K562 (cell line): ENCODE data around the gene PITHD1. TPM values are rescaled to one million over a fixed set of nuclear protein-coding genes. Genes with fewer than 3 reads are reported as not detected.

ENCODE experiments used
- EGR1 ChIP-seq: fragments of 450-650 bp; conservative IDR thresholded peaks from 2 replicates; pipeline ENCODE4 v1.6.1; 2017; ENCODE audit warnings: mild to moderate bottlenecking
- ELF2 ChIP-seq: fragments of 250-450 bp; sonication (Bioruptor Pico); IDR thresholded peaks from 2 replicates; pipeline ENCODE4 v1.5.0; 2021; ENCODE audit warnings: mild to moderate bottlenecking
- EP300 ChIP-seq: IDR thresholded peaks from 2 replicates; pipeline ENCODE4 v1.6.1; 2012; ENCODE audit warnings: low read length, improper control_type of control experiment
- FIP1L1 ChIP-seq: fragments of 200-400 bp; formaldehyde crosslinking; IDR thresholded peaks from 2 replicates; pipeline ENCODE4 v1.6.1; 2018; ENCODE audit warnings: mild to moderate bottlenecking, low read depth, low read length; ENCODE audit not compliant: poor library complexity, severe bottlenecking
- ILF3 ChIP-seq: fragments of 450-650 bp; IDR thresholded peaks from 2 replicates; pipeline ENCODE4 v1.6.1; 2018; ENCODE audit warnings: antibody characterized with exemption, mild to moderate bottlenecking, moderate library complexity, borderline replicate concordance
- JUND ChIP-seq, 2 experiments: IDR thresholded peaks; 2 replicates in 1 of 2; 3 replicates in 1 of 2; pipeline ENCODE4 v1.6.1; 2011; ENCODE audit warnings: borderline replicate concordance in 2 of 2, low read depth in 2 of 2, low read length in 2 of 2, improper control_type of control experiment in 1 of 2, missing biosample characterization in 1 of 2, missing genetic modification characterization in 1 of 2, missing genetic modification reagents in 1 of 2
- MXI1 ChIP-seq: IDR thresholded peaks from 2 replicates; pipeline ENCODE4 v1.6.1; 2011; ENCODE audit warnings: low read depth, mild to moderate bottlenecking, improper control_type of control experiment, low read length
- PRPF4 ChIP-seq: fragments of 200-400 bp; formaldehyde crosslinking; IDR thresholded peaks from one replicate; pipeline ENCODE4 v1.6.1; 2017; ENCODE audit warnings: low read length, low read depth, mild to moderate bottlenecking; ENCODE audit not compliant: insufficient read depth, poor library complexity, severe bottlenecking
- RB1 ChIP-seq: fragments of 450-650 bp; IDR thresholded peaks from 2 replicates; pipeline ENCODE4 v1.6.1; 2017; ENCODE audit warnings: low read depth, mild to moderate bottlenecking
- RBM14 ChIP-seq: fragments of 200-400 bp; formaldehyde crosslinking; IDR thresholded peaks from 2 replicates; pipeline ENCODE4 v1.6.1; 2018; ENCODE audit warnings: low read depth, mild to moderate bottlenecking, low read length, moderate library complexity, borderline replicate concordance; ENCODE audit not compliant: insufficient read depth
- SLC30A9 ChIP-seq: fragments of 250-450 bp; sonication (Bioruptor Pico); IDR thresholded peaks from 2 replicates; pipeline ENCODE4 v1.8.0; 2022; ENCODE audit warnings: mild to moderate bottlenecking, moderate library complexity
- SMAD1 ChIP-seq: fragments of 150-350 bp; IDR thresholded peaks from 2 replicates; pipeline ENCODE4 v1.6.1; 2014; ENCODE audit warnings: low read length, low read depth; ENCODE audit not compliant: partially characterized antibody
- TARDBP ChIP-seq: fragments of 450-650 bp; IDR thresholded peaks from 2 replicates; pipeline ENCODE4 v1.6.1; 2016
- ZC3H4 ChIP-seq: sonication (generic); formaldehyde crosslinking; IDR thresholded peaks from 2 replicates; pipeline ENCODE4 v1.9.0; 2021; ENCODE audit warnings: missing genetic modification reagents, borderline replicate concordance
- polyA plus RNA-seq, 8 experiments: library from polyadenylated mRNA; depleted of rRNA in 4 of 8; stranded (reverse) in 5 of 8; unstranded in 3 of 8; fragments of >200 nt; fragmentation: Nextera tagmentation in 2 of 8; fragmentation: Illumina TruSeq in 1 of 8; extraction: Ambion mirVana in 2 of 8; extraction: Trizol in 1 of 8; gene quantifications; 2 replicates each; pipeline versions ENCODE4 v1.2.1 to v1.2.3, GENCODE V29; 2011 to 2014; ENCODE audit warnings: inconsistent platforms in 1 of 8, missing spikeins in 1 of 8
- total RNA-seq, 7 experiments: library from RNA; depleted of rRNA in 6 of 7; stranded (reverse); fragments of >200 nt in 6 of 7; fragmentation: Illumina TruSeq in 2 of 7; extraction: Trizol in 2 of 7; gene quantifications; 2 replicates each; pipeline versions ENCODE4 v1.2.1 to v1.2.3, GENCODE V29; 2011 to 2021; ENCODE audit warnings: low replicate concordance in 1 of 7
- TF ChIP-seq, protein P1 (sequence below): fragments of 450-650 bp; formaldehyde crosslinking; IDR thresholded peaks from 2 replicates; pipeline ENCODE4 v1.4.0; 2022; ENCODE audit warnings: missing genetic modification characterization
- TF ChIP-seq, protein P2 (sequence below): sonication (generic); formaldehyde crosslinking; IDR thresholded peaks from 2 replicates; pipeline ENCODE4 v1.8.0; 2022; ENCODE audit warnings: mild to moderate bottlenecking, missing genetic modification reagents
- TF ChIP-seq, protein P3 (sequence below): fragments of 450-650 bp; IDR thresholded peaks from 2 replicates; pipeline ENCODE4 v1.6.1; 2016

PITHD1 gene
- total and polyA plus RNA-seq, 9 of the 15 experiments (the other 6 are each of a cell fraction or from before 2014, with no cell fraction given), result 46.5 to 175 (median 149) TPM

DNA sequence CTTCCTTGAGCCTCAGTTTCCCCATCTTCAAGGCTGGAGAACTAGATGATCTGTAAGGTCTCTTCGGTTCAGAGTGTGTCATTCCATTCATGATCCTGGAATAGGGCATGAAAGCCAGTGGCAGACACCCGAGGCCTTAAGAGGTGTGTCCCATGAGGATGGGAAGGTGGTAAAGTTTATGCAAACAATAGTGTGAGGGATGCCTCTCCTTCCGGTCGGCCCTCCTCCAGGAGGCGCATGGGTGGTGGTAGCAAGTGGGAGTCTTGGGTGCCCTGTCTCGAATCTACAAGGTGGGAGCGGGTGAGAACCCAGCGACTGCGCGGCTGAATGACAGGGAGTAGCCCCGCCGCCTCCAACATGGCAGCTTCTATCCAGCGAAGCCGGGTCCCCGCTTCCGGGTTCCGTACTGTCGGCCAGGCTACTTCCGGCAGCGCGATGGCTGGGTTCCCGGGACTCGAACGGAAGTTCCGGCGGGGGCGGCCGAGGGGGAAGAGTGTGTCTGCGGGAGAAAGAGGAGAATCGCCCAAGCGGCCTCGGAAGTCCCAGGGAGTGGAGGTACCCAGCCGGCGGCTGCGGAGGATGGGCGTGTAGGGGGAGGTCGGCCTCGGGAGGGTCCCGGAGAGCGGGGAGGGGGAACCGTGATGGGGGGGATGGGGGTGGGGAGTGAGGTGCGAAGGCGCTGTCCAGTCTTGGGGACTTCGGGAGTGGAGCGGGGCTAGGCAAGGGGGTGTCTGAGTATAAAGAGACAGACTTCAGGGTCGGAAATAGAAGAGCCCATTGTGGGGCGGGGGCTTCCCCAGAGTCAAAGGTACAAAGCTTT, 12.7 kb downstream of the PITHD1 start, which contains the start of gene LYPLA2 (continued):
- TF ChIP-seq, protein P1, sequence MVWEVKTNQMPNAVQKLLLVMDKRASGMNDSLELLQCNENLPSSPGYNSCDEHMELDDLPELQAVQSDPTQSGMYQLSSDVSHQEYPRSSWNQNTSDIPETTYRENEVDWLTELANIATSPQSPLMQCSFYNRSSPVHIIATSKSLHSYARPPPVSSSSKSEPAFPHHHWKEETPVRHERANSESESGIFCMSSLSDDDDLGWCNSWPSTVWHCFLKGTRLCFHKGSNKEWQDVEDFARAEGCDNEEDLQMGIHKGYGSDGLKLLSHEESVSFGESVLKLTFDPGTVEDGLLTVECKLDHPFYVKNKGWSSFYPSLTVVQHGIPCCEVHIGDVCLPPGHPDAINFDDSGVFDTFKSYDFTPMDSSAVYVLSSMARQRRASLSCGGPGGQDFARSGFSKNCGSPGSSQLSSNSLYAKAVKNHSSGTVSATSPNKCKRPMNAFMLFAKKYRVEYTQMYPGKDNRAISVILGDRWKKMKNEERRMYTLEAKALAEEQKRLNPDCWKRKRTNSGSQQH, result peak; percentile 86; the same call in 1 of the 2 replicates
- TF ChIP-seq JUND (IDR thresholded peaks at IDR 0.05; ENCODE audit: borderline replicate concordance, low read depth, low read length) (peak; percentile 35; the same call in 1 of the 2 replicates), JUND (tag; IDR thresholded peaks at IDR 0.05; ENCODE audit: borderline replicate concordance, low read depth, low read length) (no peak; the same call in 2 of the 3 replicates), EGR1 (peak; percentile 95), FIP1L1 (peak; percentile 71), TARDBP (peak; percentile 85; the same call in 1 of the 2 replicates), ELF2 (CRISPR knock-in tag) (peak; percentile 98), RBM14 (no peak), SMAD1 (peak; percentile 29), SLC30A9 (CRISPR knock-in tag) (no peak), ZC3H4 (peak; percentile 82; the same call in 1 of the 2 replicates), MXI1 (peak; percentile 58; the same call in 1 of the 2 replicates), PRPF4 (no peak), ILF3 (peak; percentile 24; the same call in 1 of the 2 replicates), RB1 (peak; percentile 50; the same call in 1 of the 2 replicates), EP300 (peak; percentile 23; the same call in 1 of the 2 replicates)
- TF ChIP-seq, protein P2, sequence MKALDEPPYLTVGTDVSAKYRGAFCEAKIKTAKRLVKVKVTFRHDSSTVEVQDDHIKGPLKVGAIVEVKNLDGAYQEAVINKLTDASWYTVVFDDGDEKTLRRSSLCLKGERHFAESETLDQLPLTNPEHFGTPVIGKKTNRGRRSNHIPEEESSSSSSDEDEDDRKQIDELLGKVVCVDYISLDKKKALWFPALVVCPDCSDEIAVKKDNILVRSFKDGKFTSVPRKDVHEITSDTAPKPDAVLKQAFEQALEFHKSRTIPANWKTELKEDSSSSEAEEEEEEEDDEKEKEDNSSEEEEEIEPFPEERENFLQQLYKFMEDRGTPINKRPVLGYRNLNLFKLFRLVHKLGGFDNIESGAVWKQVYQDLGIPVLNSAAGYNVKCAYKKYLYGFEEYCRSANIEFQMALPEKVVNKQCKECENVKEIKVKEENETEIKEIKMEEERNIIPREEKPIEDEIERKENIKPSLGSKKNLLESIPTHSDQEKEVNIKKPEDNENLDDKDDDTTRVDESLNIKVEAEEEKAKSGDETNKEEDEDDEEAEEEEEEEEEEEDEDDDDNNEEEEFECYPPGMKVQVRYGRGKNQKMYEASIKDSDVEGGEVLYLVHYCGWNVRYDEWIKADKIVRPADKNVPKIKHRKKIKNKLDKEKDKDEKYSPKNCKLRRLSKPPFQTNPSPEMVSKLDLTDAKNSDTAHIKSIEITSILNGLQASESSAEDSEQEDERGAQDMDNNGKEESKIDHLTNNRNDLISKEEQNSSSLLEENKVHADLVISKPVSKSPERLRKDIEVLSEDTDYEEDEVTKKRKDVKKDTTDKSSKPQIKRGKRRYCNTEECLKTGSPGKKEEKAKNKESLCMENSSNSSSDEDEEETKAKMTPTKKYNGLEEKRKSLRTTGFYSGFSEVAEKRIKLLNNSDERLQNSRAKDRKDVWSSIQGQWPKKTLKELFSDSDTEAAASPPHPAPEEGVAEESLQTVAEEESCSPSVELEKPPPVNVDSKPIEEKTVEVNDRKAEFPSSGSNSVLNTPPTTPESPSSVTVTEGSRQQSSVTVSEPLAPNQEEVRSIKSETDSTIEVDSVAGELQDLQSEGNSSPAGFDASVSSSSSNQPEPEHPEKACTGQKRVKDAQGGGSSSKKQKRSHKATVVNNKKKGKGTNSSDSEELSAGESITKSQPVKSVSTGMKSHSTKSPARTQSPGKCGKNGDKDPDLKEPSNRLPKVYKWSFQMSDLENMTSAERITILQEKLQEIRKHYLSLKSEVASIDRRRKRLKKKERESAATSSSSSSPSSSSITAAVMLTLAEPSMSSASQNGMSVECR (CRISPR knock-in tag), result peak; percentile 92
- TF ChIP-seq, protein P3, sequence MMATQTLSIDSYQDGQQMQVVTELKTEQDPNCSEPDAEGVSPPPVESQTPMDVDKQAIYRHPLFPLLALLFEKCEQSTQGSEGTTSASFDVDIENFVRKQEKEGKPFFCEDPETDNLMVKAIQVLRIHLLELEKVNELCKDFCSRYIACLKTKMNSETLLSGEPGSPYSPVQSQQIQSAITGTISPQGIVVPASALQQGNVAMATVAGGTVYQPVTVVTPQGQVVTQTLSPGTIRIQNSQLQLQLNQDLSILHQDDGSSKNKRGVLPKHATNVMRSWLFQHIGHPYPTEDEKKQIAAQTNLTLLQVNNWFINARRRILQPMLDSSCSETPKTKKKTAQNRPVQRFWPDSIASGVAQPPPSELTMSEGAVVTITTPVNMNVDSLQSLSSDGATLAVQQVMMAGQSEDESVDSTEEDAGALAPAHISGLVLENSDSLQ, result peak; percentile 94
